Measurements from ENCODE around the gene TMEM18. TPM values are rescaled to one million over a fixed set of nuclear protein-coding genes. Genes with fewer than 3 reads are reported as not detected.

The TMEM18 gene
- total RNA-seq, 4 donors from 2014 or later, result 20.1 to 44.1 (median 23.4) TPM

- Histone ChIP-seq H3K27me3 (peaks cover 0 to 24% of the 10 kb centered on the region in 2 donors), H3K27ac (no peak overlapping the region), H3K4me1 (no peaks in the 10 kb centered on the region), H3K9me3 (peaks cover 0 to 6% (median 0%) of the 10 kb centered on the region in 4 donors), H3K4me3 (no peak overlapping the region), H3K36me3 (no peaks in the 10 kb centered on the region)
- DNase-seq (ENCODE audit: low spot score in 2 of 2), result no peak
- 82 to 86% methylated on average over 10 of the region's 10 CpGs for WGBS, 2 donors
- no peak for TF ChIP-seq POLR2A (IDR thresholded peaks at IDR 0.05)
Measured at GRCh38 chr2:654896-655295, 22.3 kb downstream of the TMEM18 start.

GRCh38 chr2:653645-654425 is 23.4 kb downstream of the TMEM18 start:
- Histone ChIP-seq H3K9me3 (peaks cover 0 to 6% (median 0%) of the 10 kb centered on the region in 4 donors), H3K27me3 (peaks cover 0 to 18% of the 10 kb centered on the region in 2 donors), H3K27ac (no peak overlapping the region), H3K36me3 (no peaks in the 10 kb centered on the region), H3K4me3 (no peak overlapping the region), H3K4me1 (no peaks in the 10 kb centered on the region)
- no peak for DNase-seq (ENCODE audit: low spot score in 2 of 2)
- 78 to 85% methylated on average over 17 of the region's 17 CpGs for WGBS, 2 donors
- TF ChIP-seq EP300 (IDR thresholded peaks at IDR 0.05), result no peak
- no peak for TF ChIP-seq CTCF (IDR thresholded peaks at IDR 0.05)
- no peak for TF ChIP-seq POLR2A (IDR thresholded peaks at IDR 0.05)

GRCh38 chr2:652881-653480 is 24.2 kb downstream of the TMEM18 start:
- no peak overlapping the region for H3K27ac ChIP-seq
- H3K9me3 ChIP-seq, result peaks cover 0 to 6% (median 0%) of the 10 kb centered on the region in 4 donors
- H3K4me1 ChIP-seq, result no peaks in the 10 kb centered on the region
- 85 to 88% methylated on average over 6 of the region's 6 CpGs for WGBS, 2 donors
- H3K4me3 ChIP-seq, result no peak overlapping the region
- TF ChIP-seq POLR2A (IDR thresholded peaks at IDR 0.05) (no peak), CTCF (IDR thresholded peaks at IDR 0.05) (no peak), EP300 (IDR thresholded peaks at IDR 0.05) (no peak)
- DNase-seq (ENCODE audit: low spot score in 2 of 2), result no peak
- no peaks in the 10 kb centered on the region for H3K36me3 ChIP-seq
- H3K27me3 ChIP-seq, result peaks cover 0 to 9% of the 10 kb centered on the region in 2 donors

GRCh38 chr2:651951-652373 is 25.2 kb downstream of the TMEM18 start:
- Histone ChIP-seq H3K27ac (no peak overlapping the region), H3K36me3 (no peaks in the 10 kb centered on the region), H3K9me3 (peaks cover 0 to 6% (median 0%) of the 10 kb centered on the region in 4 donors), H3K4me1 (no peaks in the 10 kb centered on the region), H3K4me3 (no peak overlapping the region), H3K27me3 (peaks cover 0 to 7% of the 10 kb centered on the region in 2 donors)
- DNase-seq (ENCODE audit: low spot score in 2 of 2), result no peak
- 88 to 89% methylated on average over 11 to 14 of the region's 14 CpGs for WGBS, 2 donors
- TF ChIP-seq EP300 (IDR thresholded peaks at IDR 0.05), result no peak
- TF ChIP-seq POLR2A (IDR thresholded peaks at IDR 0.05), result no peak
- no peak for TF ChIP-seq CTCF (IDR thresholded peaks at IDR 0.05)

- 66 to 76% methylated on average over 25 of the region's 25 CpGs for WGBS, 2 donors
- no peaks in the 10 kb centered on the region for H3K4me1 ChIP-seq
- no peak overlapping the region for H3K27ac ChIP-seq
- H3K9me3 ChIP-seq, result peaks cover 0 to 4% (median 0%) of the 10 kb centered on the region in 4 donors
- no peak for DNase-seq (ENCODE audit: low spot score in 2 of 2)
- no peak for TF ChIP-seq EP300 (IDR thresholded peaks at IDR 0.05)
- TF ChIP-seq CTCF (IDR thresholded peaks at IDR 0.05), result no peak
- TF ChIP-seq POLR2A (IDR thresholded peaks at IDR 0.05), result no peak
- H3K36me3 ChIP-seq, result no peaks in the 10 kb centered on the region
- no peak overlapping the region for H3K4me3 ChIP-seq
- peaks cover 0 to 9% of the 10 kb centered on the region in 2 donors for H3K27me3 ChIP-seq
Measured at GRCh38 chr2:650343-651310, 26.6 kb downstream of the TMEM18 start.

Measured in tibial nerve (tissue), 4 donors.